T1000 (cell line): Measurements from ENCODE around the gene MUC13.
A peak's percentile ranks its signal among the peaks of the same experiment; 100 is the strongest.

ENCODE experiments used
- DNase-seq: peaks from one replicate; lab custom pipeline; 2025; ENCODE audit warnings: mixed read lengths; lab: John Stamatoyannopoulos, UW

Gene MUC13

DNA sequence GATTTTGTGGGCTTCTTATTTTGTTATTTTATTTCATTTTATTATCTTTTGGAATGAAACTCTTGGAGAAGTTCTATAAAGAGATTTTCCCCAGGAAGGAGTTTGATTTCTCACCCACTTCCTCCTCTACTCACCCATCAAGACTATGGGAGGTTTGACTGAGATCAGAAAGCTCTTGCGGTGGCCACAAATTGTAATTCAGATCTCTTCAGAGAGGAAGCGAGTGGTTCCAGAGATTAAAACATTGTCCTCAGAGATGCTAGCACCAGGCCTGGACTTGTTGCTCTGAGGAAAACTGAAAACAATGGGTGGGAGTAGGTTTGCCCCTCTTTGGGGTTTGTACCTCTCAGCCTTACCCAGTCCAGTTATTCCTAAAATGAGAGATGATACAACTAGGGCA, 8.1 kb upstream of the MUC13 start:
- DNase-seq, result no peak

DNA sequence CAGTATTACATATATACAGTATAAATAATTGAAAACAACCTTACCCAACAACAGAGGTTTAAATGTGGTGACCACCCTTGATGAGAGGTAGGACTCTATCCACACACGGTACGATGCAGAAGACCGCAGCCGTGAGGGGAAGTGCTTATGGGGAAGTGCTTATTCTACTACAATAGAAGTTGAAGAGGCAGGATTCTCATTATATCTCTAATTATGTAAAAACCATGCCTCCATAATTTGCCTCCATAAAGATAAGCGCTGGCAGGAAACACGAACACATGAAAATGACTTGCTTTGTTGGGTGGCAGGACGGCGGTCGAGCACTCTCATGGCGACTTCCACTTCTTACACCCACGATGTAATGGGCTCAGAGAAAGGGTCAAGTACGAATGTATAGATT, 7.2 kb upstream of the MUC13 start:
- no peak for DNase-seq

DNA sequence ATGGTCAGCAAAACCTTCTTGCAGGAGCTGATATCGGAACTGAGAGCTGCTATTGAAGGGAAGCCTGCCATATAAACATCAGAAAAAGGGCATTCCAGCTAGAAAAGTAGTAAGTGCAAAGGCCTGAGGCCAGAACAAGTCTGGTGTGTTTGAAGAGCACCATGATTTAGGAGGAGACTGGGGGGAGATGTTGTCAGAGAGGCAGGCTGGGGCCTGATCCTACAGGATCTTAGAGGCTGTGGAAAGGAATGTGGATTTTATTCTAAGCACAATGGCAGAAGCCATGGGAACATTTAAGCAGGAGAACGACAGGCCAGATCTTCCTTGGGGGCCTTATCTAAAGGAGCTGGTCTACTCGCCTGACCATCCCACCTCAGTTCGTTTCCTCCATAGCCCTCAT, 5.1 kb upstream of the MUC13 start:
- DNase-seq, result no peak

DNA sequence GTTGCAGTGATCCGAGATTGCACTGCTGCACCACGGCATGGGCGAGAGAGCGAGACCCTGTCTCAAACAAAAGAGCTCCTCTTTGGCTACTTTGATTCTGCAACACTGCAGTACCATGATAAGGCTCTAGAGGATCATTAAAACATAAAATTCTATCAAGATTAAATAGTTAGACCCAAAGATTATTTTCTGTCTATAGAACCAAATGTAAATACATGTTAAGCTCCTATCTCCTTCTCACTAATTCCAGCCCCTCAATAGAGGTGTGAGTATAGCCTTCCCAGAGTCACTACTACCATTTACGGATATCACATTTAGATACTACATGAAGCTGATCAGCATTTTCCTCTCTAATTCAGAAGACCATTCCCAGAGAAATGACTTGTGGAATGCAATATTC, 4.3 kb upstream of the MUC13 start:
- DNase-seq, result no peak

DNA sequence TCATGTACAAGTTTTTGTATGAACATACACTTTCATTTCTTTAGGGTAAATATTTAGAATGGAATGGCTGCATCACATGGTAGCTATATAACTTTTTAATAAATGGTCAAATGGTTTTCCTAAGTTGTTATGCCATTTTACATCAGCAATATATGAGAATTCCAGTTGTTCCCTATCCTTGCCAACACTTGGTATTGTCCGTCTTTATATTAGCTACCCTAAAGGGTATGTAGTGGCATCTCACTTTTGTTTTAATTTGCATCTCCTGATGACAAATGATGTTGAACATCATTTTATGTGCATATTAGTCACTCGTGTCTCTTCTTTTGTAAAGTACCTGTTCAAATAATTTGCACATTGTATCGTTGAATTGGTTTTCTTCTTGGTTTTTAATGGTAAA, 2.5 kb upstream of the MUC13 start:
- DNase-seq, result no peak

DNA sequence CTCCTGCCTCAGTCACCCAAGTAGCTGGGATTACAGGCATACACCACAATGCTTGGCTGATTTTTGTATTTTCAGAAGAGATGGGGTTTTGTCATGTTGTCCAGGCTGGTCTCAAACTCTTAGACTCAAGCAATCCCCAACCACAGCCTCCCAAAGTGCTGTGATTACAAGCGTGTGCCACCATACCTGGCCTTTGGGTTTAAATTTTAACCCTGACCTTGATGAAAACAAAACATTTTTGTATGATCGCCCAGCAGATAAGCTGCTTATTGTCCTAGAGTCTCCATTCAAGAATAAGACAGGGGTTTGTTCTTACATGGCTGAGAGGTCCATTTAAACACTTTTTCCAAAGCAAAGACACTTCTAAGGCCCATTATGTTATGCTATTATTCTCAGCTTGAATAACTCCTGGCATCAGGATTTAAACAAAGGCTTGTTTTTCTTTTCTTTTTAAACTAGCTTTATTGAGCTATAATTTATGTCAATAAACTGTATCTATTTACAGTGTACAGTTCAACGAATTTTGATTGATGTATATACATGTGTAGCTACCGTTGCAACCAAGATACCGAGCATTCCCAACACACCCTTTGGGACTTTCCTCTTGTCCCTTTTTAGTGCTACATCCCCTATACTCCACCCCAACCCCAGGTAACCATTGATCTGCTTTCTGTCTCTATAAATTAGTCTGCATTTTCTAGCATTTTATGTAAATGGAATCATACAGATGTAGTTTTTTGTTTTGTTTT, 1.4 kb upstream of the MUC13 start:
- DNase-seq, result no peak

DNA sequence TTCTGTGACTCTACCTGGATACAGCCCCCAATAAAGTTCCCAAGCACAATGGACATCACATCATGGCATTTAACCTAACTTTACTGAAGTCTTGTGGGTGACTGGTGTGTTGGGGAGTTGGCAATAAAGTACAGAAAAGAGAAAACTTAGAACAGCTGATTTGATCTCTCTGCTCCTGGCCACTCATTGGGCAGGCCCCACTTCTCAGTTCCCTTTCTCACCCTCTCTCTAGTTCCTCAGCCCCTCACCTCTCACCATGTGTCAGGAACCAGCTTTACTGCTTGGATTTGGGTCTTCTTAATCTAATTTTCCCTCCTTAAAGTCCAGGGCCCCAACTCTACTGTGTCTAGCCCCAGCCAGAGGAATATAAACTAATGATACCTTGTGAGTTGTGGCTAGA, 713 bp upstream of the MUC13 start:
- DNase-seq, result no peak

DNA sequence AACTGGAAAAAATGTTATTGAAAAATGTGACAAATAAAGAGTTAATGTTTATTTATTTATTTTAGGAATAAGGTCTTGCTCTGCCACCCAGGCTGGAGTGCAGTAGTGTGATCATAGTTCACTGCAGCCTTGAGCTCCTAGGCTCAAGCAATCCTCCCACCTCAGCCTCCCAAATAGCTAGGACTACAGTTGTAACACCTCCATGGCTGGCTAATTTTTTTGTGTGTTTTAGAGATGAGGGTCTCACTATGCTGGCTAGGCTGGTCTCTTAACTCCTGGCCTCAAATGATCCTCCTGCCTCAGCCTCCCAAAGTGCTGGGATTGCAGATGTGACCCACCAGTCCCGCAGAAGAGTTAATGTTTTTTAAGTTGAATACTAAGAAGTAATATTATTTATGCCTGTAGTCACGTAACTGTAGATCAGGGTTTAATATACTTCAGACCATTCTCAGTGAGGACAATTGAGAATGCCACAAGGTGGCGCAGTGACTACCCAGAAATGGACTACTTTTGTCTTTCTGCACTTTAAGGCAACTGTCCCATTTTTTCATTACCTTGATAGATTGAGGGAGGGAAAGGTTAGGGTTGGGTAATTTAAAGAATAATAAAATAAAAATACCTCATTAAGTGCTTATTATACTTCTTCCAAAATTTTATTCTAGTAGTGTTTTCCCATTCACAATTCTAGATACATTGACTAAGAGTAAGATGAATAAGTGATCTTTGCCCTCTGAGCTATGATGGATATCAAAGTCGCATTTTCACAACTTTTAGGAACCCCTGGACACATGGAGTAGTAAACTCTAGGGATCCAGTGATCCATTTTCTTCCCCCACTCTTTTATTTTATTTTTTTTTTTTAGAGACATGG, 6.0 kb downstream of the MUC13 start:
- peak; percentile 13 for DNase-seq

DNA sequence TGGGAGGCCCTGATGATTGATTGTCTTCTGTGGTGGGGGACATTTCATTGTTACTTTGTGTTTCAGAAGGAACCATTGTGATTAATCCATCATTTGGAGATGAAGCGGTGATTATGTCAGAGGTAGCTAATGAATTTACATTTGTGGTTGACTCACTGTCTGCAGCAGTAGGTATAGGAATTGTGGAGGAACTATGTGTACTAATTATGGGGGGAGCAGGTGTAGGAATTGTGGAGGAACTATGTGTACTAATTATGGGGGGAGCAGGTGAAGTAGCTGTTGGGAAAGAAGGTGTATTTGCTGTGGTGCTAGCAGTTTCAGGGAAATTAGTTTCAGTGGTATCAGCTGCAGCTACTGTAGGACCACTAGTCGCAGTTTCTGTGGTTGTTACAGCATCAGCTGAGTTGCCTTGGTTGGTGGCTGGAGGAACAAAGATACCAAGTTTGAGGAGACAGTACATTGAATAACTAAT, 6.9 kb downstream of the MUC13 start:
- DNase-seq, result no peak

DNA sequence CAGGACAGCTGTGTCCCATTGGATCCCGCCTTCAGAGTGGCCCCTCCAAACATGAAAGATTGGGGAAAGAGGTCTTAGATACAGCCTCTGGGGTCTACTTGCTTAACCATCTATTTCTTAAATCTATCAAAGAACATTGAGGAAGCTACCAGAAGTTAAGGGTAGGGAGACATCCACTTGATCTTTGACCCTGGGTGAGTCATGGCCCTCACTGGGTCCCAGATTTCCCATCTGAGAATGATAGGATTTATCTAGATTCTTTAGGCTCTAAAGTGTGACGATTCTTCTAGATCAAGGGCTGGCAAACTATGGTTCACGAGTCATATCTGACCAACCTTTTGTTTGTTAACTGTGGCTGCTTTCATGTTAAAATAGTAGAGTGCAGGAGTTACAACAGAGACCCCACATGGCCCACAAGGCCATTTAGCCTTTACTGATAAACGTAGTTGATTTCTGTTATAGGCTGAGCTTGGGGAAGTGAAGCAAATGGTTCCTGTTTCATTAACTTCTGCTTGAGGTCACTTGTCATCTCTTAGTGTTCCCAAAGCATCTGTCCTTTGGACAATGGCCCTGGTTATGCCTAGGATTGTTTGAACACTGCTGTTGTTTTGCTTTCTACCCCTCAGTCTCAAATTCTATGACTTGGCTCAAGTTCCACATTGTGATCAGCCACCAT, 8.0 kb downstream of the MUC13 start:
- no peak for DNase-seq

DNA sequence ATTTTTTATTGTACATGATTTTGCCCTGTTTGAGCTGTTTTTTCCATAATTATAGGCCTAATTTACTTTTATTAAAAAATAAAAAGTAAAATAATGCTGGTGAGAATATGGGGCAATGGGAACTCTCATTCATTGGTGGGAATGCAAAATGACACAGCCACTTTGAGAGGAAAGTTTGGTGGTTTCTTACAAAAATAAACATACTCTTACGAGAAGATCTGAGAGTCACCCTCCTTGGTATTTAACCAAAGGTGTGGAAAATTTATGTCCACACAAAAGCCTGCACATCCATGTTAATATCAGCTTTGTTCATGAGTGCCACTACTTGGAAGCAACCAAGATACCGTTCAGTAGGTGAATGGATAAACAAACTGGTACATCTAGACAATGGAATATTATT, 9.8 kb downstream of the MUC13 start:
- DNase-seq, result no peak

DNA sequence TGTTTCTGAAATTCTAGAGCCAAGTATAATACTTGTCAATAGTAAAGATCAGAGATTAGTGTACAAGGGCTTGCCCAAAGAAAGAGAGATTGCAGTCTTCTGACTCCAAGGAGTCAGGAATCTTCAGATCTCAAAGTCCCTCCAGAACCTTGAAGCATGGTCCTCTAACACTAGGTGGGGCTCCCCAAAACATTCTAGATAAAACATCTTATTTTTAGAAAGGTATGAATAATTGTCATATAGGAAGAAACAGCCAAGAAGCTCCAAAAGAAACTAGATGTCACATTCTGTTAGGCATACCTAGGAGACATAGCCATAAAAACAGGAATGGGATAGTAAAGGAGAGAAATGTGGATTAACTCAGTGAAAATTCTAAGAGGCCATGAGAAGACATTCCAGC, 10.7 kb downstream of the MUC13 start:
- no peak for DNase-seq

DNA sequence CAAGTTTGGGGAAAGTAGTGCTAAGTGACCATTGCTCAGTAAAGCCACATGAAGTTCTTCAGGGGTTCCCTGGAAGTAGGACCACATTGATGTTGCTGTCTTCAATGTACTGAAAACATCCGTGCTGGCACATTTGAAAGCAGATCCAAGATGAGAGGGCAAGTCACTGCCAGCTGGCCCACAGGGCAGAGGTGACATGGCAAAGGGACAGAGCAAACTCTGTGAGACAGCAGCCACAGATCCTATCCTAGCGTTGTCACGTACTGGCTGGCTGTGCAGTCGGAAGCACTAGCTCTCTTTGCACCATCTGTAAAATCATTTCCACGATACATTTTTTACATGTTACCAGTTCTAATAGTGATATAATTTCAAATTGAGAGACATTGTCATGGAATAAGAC, 13.8 kb downstream of the MUC13 start:
- DNase-seq, result no peak

DNA sequence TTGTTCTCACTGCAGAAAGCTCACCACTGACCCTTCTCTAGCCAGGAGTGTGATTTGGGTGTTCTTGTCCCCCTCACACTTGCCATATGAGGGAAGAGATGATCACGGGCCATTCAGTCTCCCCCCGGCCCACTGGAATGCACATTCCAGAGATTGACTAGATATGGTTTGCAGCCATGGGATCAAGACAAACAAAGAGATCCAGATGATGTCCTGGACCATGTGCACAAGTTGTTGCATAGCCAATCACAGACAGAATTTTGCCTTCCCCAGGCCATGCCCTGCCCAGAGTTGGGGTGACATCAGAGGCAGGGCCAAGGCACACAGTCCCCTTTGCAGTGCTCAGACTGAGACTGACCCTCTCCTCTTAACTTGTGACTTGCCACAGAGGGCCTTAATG, 14.8 kb downstream of the MUC13 start:
- DNase-seq, result no peak

DNA sequence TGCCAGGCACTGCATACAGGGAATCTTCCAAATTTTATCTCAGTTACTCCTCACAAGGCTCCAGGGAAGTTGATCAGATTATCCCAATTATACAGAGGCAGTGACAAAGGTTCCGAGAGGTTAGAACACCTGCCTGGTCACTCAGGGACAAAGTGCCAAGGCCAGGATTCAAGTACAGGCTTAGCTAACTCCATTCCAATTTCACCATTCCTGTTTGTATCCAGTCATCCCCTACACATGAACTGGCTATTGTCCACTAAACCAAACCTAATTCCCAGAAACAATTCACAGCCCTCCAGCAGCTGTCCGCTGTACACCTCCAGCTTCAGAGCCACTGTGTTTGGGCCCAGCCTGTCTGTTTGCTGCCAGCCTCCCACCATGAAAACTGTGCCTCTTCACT, 16.0 kb downstream of the MUC13 start:
- DNase-seq, result no peak

DNA sequence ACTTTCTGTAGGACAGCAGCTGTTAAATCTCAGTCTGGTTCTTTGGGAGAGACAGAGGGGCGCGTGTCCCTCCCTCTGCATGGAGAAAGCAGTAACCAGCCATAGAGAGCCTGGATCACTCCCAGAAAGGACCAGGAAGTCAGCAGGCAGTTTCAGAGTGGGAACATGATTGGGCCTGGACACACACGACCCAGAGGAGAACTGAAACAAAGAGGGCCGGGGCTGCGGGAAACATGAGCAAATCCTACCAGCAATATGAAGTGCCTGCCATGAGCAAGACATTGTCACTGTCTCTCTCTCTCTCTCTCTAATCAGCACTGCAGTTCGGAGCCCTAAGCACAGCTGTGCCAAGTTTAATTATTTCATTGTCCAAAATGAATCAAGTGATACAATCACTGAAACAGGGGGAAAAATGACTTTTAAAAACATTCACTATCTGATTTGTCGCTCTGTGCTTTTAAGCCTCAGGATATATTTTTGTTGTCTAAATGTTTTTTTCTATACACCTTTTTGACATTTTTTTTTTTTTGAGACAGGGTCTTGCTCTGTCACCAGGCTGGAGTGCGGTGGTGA, 17.6 kb downstream of the MUC13 start:
- no peak for DNase-seq

DNA sequence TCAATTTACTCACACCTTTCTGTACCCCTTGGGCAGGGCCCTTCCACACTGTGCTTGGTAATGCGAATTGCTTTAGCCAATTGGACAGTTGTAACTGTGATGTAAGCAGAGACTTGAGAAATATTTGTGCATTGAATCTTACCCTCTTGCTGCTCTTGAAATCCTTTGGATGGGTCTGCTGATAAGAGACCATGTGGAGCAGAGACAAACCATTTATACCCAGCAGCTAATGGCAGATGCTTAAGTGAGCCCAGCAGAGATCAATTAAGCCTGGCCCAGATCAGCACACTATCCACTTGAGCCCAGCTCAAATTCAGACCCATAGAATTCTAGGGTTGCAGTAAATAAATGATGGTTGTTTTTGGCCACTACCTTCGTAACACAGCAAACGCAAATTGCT, 19.3 kb downstream of the MUC13 start:
- DNase-seq, result no peak

DNA sequence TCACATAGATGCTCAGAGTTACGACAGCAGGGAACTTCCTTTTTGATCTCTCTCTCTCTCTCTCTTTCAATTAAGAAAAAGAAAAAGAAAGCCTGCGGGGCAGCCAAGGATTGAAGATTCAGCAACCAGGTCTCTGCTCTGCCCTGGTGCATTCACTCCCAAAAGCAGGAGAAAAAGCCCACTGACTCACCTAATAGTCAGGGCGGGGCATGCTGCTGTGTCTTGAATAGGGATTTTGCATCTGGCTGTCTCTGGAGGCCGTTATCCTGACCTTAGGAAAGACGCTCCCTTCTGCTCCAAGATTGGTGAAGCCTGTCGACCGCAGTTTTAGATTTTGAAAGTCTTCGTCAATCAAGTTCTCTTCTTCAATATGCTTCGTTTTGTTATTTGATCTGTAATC, 26.6 kb downstream of the MUC13 start:
- no peak for DNase-seq

DNA sequence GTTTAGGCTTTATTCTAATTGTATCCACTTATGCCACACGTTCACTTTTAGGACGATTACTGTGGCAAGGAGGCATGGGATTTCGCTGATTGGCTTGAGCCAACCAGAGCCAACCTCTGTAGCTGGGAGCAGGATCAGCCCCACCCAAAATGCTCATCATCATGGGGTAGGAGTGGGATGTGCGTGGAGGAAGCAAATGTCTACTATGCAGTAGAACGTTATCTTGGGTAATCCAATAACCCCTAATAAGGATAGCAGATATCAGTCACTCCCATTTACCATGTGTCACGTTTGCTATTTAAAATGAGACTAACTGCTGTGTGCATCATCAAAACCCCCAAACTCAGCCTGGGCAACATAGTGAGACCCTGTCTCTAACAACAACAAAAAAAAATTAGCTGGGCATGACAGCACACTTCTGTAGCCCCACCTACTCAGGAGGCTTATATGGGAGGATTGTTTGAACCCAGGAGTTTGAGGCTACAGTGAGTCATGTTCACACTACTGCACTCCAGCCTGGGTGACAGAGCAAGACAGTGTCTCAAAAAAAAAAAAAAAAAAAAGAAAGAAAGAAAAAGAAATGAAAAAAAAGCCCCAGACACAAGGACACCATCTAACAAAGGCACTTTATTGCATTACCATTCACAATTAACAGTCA, 29.6 kb downstream of the MUC13 start:
- no peak for DNase-seq

DNA sequence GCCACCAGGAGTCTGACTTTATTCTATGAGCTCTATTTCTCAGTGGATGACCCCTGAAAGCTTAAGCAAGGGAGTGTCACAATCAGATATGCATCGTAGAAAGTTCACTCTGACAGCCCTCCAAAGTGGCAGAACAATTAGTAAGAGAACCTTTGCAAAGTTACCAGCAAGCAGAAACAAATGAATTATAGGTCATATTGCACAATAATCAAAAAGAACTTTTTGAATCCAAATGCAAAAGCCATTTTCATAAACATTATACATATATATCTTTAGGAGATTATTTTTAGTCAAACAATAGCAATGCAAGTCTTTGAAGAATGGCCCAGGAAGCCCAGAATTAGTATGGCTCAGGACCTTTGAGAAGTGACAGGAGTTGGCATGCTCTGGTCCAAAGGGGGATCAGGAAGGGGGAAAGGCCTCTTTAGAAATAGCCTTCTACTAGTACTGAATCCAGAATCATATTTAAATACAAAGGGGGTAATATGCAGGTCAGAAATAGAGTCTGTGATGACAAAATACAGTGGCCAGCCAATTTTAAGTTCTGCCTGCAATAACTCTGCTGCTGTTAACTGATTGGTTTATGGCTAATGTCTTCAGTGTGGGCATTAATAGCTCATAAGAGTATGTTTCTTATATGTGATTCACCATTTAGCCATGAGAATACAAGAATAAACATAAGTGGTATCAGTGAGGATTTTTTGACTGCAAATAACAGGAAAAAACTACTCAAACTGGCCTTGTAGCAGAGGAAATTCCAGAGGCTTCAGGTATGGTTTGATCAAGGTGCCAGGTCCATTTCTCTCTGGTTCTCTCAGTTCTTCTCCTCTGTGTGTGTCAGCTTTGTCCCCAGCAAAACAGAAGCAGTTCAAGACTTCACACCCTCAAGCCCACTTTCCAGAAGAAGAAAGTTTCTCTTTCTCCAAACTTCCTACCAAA, 30.4 kb downstream of the MUC13 start:
- no peak for DNase-seq
